ENCODE results near the gene ABI3BP.
"Not testable (repeated sequence)": the region's sequence is repeated elsewhere in the genome, so short reads cannot be mapped to it uniquely, and the experiment has no call there.

Gene ABI3BP

GRCh38 chr3:100993309-100993708 is at the start of gene ABI3BP:
Gene ABI3BP, minus strand, starts transcription at chr3:100993421. Its CDS starts 37 bp downstream, at chr3:100993384.
- no peak for DNase-seq

GRCh38 chr3:101039285-101039684 is 46.1 kb upstream of the ABI3BP start:
- DNase-seq, result peak; percentile 21

- DNase-seq, result no peak
Observed at GRCh38 chr3:101038880-101039279, 45.7 kb upstream of the ABI3BP start.

GRCh38 chr3:101038393-101038792 is 45.2 kb upstream of the ABI3BP start:
- no peak for DNase-seq

- no peak for DNase-seq
Observed at GRCh38 chr3:101037613-101038012, 44.4 kb upstream of the ABI3BP start.

GRCh38 chr3:101036676-101037075 is 43.5 kb upstream of the ABI3BP start:
- DNase-seq, result no peak

- no peak for DNase-seq
Observed at GRCh38 chr3:101036213-101036618, 43.0 kb upstream of the ABI3BP start.

- no peak for DNase-seq
Observed at GRCh38 chr3:101027286-101027685, 34.1 kb upstream of the ABI3BP start.

GRCh38 chr3:101026881-101027280 is 33.7 kb upstream of the ABI3BP start:
- DNase-seq, result no peak

GRCh38 chr3:101026244-101026643 is 33.0 kb upstream of the ABI3BP start:
- no peak for DNase-seq

- no peak for DNase-seq
Observed at GRCh38 chr3:101020351-101021015, 27.3 kb upstream of the ABI3BP start.

GRCh38 chr3:101017017-101017416 is 23.8 kb upstream of the ABI3BP start:
- DNase-seq, result no peak

- not testable (repeated sequence) for DNase-seq
Observed at GRCh38 chr3:101012312-101012711, 19.1 kb upstream of the ABI3BP start.

- DNase-seq, result no peak
Observed at GRCh38 chr3:101011136-101011535, 17.9 kb upstream of the ABI3BP start.

- DNase-seq, result no peak
Observed at GRCh38 chr3:101010296-101010695, 17.1 kb upstream of the ABI3BP start.

GRCh38 chr3:101009386-101009785 is 16.2 kb upstream of the ABI3BP start:
- no peak for DNase-seq

- no peak for DNase-seq
Observed at GRCh38 chr3:100999160-100999559, 5.9 kb upstream of the ABI3BP start.

GRCh38 chr3:100994809-100995208 is 1.6 kb upstream of the ABI3BP start:
- DNase-seq, result no peak

- no peak for DNase-seq
Observed at GRCh38 chr3:100994187-100994586, 966 bp upstream of the ABI3BP start.

GRCh38 chr3:100992231-100993012 is 799 bp downstream of the ABI3BP start:
- no peak for DNase-seq

- no peak for DNase-seq
Observed at GRCh38 chr3:100988080-100988479, 5.1 kb downstream of the ABI3BP start.

GRCh38 chr3:100984308-100984707 is 8.9 kb downstream of the ABI3BP start:
- DNase-seq, result no peak

GRCh38 chr3:100982710-100983109 is 10.5 kb downstream of the ABI3BP start:
- no peak for DNase-seq

- DNase-seq, result no peak
Observed at GRCh38 chr3:100981164-100981911, 11.9 kb downstream of the ABI3BP start.

Measured in NCI-H2171 treated with DMSO at 0.1 percent for 48 hours (cell line).